CD4-positive, alpha-beta T cell treated with Interleukin-6 for 4 hours (primary cell): Measurements from ENCODE around the gene SCARB1.
A peak's percentile ranks its signal among the peaks of the same experiment; 100 is the strongest.

ENCODE experiments used
- DNase-seq: peaks from one replicate; pipeline ENCODE4 v3.0.0-alpha.2; 2020; ENCODE audit warnings: mixed read lengths

SCARB1 gene

DNA sequence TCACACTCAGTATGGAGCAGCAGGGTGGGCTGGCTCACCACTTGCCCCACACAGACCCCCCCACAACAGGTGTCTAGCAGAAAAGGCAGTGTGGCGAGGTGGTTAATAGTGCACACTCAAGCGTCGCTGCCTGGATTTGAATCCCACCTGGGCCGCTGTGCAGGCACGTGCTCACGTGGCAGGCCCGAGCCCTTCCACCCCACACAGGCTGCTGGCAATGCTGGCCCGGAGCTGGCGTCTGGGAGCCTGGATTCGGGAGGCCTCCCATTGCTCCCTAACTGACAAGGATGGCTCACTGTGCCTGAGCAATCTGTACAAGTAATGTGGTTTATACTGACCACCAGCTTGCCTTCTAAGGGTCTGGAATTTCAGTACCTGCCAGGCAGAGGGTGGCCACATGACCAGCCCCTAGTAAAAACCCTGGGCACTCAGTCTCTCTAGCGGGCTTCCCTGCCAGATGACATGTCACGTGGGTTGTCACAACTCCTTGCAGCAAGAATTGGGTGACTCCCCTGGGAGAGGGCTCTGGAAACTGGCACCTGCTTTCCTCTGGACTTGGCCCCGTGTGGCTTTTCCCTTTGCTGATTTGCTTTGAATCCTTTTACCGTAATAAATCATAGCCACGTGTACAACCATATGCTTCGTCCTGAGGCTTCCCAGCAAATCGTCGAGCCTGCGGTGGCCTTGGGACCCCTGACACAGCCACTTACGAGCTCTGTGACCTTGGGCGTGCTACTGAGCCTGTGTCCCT lies 72.8 kb downstream of the SCARB1 start:
- DNase-seq: no peak

DNA sequence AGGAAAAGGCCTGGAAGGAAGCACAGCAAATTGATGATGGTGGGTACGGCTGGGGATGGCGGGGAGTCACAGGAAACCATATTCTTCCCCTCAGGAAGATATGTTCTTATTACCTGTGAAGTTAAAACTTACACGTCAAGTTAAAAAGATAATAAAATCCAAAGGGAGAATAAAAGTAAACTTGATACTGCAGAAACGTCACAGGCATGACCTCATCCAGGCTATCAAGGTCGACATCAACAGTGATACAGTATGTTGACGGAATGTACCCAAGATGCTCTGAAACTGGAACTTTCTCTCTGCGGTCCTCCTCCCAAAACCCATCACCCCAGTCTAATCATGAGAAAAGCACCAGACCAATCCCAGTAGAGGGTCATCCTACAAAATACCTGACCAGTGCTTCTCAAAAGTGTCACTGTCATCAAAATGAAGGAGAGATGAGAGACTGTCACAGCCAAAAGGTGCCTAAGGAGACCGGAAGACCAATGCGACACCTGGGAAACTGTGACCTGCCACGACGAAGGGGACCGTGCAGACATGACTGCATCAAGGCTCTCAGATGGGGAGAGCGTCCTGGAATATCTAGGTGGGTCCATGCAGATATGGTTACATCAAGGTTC lies 74.6 kb downstream of the SCARB1 start:
- no peak for DNase-seq

DNA sequence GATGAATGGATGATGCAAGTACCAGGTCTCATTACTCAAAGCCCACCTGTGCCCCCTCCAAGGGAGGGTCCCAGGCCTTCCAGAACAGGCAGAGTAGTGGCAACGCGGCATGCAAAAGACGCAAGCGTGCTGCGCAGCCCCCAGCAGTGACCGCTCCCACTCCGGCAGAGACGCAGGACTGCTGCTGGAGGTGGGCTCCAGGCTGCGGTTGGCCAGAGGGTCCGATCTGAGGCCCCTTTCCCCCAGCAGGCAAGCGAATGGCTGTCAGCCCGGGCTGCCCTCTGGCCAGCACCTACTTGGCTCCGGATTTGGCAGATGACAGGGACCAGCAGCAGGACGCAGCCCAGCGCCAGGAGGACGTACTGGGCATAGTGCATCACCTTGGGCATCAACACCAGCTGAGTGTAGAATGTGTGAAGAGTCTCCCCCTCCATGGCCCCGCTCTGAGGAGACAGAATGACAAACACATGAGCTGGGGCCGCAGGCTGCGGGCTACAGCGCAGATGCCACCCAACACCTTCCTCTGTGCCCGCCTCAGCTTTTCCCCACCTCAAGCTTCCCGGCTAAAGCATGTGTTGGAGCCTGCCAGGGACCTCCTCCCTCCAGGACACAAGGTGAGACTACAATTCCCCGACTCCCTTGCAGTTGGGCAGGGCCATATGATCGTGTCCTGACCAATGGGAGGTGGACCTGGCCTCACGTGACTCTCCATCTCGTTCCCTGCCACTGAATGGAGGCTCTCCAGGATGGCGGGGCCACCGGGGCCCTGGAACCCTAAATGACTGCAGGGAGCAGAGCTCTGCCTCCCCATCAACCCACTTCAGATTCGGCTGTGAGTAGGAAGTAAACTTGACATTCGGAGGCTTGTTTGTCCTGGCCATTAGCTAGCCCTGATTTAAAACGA lies 77.4 kb downstream of the SCARB1 start:
- DNase-seq: no peak

DNA sequence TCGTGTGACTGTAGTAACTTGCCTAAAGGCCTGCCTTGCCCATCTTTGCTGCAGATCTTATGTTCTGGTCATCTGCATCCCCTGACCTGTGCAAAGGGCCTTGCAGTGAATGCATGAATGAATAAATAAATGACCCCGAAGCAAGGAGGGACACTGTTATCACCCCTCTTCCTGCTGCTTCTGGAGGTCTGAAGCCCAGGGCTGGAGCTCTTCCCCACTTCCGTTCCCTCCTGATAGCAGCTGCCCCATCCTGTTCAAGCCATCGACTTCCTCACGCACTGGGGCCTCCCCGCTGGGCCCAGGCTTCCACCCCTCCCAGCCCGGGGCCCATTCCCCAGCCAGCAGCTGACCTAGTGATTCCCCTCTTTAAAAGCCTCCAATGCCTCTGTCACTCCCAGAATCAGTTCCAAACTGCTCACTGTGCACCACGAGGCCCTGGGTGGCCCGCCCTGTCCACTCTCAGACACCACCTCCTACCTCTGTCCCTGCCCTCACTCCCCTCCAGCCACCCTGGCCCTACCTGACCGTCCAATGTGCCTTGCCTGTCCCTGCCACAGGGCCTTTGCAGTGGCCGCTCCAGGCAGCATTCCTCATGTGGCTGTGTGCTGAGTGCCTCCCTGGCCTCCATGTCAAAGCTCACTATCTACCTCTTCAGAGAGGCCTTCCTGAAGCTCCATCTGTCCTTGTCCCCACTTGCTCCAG lies 78.6 kb downstream of the SCARB1 start:
- DNase-seq: no peak

DNA sequence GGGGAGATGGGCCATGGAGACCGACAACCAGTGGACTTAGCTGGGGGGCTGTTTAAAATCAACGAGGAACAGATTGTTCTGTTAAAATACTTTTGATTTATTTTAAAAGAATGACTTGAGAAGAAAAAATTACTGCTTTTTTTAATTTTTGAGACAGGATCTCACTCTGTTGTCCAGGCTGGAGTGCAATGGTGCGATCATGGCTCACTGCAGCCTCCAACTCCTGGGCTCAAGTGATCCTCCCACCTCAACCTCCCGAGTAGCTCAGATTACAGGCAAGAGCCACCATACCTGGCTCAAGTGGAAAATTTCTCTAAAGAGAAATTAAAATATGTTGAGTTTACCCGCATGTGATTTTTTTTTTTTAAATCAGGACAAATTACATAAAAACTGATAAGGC lies 80.6 kb downstream of the SCARB1 start:
- no peak for DNase-seq

DNA sequence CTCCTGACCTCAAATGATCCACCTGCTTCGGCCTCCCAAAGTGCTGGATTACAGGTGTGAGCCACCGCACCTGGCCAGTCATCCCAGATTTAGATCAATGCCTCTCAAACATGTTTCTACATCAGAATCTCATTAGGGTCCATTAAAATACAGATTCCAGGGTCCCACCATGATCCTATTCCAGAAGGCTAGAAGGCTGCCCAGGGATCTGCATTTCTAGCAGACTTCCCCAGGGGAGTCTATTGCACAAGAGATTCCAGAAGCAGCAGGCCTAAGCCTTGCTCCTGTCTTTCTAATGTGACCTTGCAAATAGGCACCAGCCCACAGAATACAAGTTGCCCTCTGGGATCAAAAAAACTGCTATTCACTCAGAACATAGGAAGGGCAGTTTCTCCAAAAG lies 81.5 kb downstream of the SCARB1 start:
- DNase-seq: no peak

DNA sequence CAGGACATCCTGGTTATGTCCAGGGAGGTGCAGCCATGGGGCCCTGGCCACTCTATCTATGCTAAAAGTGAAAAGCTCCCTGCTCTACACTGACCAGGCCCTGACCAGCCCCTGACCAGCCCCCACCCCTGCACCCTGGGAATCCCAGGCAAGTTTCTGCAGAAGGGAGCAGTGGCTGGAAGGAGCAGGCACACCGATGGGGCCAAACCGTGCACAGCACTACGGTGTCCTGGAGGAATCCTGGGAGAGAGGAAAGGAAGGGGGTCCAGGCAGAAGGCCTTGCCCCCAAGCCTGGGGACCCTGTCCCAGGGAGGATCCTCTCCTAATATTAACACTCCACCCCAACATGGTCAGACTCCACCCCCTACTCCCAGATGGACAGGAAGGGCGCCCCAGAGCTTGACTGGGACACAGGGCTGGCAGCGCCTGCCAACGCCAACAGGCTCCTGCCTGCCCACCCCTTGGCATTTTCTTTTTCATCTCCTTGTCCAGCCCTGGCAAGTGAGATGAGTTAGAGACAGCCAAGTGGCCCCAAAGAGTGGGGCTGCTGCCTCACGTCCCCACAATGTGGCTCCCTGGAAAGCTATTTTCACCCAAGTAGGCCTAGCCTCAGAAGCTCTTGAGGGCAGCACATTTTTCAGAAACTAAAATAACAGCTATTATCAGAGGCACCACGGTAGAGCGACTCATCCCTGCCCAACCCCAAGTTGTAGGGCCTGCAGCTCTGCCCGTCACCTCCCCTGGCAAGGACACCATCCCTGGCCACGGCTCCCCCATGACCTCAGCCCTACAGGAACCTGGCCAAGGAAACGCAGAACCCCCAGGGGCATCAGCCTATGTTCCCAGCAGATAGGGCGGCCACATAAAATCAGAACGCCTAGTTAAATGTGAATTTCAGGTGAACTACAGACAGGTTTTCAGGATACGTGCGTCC lies 82.6 kb downstream of the SCARB1 start:
- no peak for DNase-seq

DNA sequence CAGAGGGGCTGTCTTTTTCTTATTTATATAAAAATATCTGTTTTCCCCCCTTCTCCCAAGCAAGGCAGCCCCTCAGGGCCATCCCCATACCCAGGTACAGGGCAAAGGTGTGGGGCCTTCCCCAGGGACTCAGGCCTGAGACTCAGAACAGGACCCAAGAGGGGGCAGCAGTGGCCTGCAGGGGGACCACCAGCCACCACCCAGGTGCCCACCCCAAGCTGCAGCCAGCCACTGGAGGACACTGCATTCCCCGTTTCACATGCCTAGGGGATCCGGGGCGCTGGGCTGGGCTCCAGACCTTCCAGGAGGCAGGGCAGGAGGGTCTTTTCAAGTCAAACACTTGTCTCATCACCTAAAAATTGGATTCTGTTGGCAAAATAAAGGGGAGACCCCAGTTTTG lies 83.3 kb downstream of the SCARB1 start:
- DNase-seq: no peak

DNA sequence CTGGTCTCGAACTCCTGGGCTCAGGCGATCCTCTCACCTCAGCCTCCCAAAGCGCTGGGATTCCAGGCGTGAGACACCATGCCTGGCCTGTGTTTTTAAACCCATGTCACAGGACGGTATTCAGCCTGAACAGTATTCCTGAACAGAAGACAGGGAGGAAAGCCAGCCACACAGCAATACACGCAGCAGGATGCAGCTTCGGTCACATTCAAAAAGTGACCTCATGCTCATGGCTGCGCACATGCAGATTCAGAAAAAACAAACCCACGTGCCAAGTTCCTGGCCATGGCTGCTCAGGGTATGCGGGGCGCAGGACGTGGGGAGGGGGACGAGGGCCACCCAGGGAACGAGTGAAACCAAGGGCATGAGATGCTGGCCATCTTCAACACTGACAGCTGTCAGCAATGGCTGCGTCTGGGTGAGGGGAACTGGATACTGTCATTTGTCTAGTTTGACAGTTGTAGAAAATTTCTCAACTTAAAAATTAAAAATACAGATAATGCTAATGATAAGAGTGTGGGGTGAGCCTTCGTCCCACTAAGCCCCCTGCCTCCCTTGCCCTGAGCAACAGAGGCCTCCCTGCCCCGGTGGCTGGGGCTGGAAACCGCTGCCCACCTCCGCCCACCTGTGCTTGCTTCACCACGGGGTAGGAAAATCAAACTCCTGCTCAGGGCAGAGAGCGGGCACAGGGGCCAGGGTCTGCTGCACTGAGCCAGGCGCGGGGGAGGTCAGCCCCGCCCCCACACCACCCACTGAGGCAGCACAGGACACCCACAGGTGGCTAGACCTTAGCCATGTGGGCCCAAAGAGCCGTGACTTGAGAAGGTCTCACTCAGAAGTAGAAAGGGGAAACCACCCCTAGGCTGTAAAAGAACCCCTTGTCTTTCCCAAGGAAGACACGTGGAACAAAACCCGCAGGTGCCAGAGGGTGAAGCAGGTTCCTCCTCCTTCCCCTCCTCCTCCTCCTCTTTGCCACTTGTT lies 84.2 kb downstream of the SCARB1 start:
- DNase-seq: no peak

DNA sequence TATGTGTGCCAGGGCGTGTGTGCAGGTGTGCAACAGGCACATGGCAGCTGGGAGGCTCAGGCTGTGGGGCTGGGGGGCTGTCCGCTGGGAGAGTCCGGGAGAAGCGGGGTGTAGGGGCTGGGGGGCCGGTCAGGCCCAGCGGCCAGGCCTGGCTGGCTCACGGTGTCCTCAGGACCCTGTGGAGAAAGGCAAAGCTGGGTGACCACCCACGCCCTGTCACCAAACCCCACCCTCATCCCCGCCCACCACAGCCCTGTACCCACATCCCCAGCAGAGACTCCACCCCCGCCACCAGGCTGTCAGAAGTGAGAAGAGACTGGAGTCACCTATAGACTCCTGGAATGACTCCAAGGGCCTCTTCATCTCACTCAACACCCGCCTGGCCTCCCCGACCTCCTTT lies 85.3 kb downstream of the SCARB1 start:
- DNase-seq: no peak

DNA sequence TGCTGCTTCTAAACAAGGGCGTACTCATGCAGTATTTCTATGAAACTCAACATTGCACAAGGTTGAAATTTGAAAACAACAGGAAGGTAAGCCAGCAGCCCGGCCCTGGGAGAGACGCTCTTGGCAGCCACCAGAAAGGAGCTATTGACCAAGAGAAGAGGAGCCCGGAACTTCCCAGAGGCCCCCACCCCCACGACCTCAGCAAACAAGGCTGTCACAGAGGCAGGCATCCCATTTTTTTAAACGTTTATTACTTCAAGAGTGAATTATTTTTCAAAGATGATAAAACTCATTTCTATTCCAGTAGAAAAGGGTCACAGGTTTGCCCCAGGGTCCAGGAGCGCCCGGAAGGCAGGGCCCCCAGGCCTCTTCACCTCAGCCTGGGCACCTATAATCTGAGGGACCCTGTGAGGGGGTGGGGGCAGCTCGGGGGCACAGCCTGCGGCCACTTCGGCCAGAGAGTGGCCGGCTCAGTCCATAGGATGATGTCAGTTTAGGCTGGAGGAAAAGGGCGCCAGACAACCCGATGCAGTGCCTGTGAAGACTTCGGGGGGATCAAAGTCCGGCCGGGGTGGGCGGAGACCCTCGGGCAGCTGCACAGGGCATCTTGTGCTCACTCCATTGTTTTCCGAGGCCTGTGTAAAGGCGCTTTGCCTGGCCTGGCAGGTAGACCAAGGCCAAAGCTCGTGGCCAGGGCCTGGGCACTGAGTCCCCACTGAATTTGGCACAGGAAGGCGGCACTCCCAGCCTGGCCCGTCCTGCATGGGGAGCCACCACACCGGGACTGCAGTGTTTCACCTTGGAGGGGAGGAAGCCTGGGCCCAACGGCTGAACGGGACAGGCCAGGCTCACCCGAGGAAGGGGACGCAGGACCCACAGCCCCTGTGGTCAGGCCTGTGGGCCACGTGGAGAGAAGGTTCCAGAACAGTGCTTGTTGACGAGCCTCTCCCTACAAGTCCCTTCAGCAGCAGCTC lies 86.0 kb downstream of the SCARB1 start:
- DNase-seq: no peak

DNA sequence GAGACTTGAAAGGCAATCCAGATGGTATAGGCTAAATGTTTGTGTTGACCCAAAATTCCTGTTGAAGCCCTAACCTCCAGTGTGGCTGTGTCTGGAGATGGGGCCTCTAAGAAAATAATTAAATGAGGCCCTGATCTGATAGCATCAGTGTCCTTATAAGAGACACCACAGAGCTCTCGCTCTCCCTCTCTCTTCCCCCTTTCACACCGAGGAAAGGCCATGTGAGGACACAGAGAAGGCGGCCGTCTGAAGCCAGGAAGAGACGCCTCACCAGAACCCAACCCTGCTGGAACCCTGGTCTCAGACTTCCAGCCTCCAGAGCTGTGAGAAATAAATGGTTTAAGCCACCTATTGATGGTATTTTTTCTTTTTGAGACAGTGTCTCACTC lies 87.5 kb downstream of the SCARB1 start:
- no peak for DNase-seq

DNA sequence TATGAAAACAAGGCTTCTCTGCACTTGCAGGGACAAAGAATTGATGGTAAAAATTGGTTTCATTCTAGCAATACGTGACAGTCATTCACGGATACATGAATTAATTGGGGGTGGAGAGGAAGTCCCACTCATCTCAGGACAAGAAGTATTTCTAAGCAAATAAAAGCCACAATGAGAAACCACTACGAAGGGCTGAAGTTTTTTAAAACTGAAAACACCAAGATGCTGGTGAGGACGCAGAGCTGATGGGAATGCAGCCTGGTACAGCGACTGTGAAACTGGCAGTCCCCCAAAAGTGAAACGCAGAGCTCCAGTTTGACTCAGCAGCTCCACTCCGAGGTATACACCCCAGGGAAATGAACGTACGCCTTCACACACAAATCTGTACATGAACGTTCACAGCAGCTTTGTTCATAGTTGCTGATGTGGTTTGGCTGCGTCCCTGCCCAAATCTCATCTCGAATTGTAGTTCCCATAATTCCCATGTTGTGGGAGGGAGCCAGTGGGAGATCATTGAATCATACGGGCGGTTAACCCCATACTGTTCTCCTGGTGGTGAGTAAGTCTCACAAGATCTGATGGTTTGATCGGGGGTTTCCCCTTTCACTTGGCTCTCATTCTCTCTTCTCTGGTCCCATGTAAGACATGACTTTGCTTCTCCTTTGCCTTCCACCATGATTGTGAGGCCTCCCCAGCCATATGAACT lies 89.0 kb downstream of the SCARB1 start:
- DNase-seq: peak; percentile 32

DNA sequence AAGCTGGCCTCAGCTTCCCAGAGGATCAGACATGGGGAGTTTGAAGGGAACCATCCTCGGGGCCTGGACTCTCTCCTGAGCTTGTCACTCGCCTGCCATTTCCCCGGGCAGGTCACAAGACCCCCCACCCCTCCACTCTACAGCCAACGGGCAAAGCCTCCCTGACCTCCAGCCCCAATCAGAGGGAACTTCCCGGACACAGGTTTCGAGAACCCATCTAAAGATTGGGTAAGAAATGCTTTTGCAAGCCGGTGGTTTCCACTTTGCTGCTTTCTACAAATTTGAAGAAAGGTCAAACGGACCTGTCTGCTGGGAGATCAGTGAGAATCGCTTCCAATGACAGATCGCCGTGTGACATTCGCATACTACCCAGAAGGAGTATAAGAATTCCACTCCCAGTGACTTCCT lies 89.6 kb downstream of the SCARB1 start:
- no peak for DNase-seq

DNA sequence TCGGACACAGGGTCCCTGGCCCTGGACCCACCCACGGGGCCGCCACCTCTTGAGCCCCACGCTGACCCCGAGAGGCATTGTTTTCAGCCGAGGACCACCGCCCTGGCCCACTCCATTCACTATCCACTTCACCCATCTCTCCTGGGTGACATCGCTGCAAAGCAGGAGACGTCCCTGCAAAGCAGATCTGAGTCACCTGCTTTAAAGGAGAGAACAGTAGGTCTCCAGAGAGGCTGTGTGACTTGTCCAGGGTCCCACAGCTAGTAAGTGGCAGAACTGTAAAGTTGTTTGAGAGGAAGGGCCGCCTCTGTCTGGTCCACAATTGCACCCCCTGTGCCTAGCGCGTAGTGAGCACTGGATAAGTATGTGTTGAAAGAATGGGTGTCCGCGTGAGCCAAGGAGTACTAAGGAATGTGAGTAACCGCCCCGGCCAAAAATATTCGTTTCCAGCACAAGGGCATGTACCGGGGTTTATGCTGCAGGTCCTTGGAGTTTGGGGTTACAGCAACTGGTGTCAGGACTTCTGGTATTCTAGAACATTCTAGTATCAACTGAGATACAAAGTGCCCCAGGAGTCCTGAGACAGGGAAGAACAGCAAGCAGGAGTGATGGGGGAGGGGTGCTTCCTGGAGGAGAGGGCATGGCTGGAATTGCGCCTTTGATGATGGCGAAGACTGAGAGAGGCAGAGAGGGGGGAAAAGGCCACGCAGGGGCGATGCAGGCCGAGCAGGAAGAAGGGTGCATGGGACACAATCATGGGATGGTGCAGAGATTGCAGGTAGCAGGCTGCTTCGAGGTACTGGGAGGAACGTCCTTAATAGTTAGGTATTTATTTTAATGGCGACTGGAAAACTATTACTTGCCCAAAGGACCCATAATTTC lies 91.1 kb downstream of the SCARB1 start:
- DNase-seq: no peak

DNA sequence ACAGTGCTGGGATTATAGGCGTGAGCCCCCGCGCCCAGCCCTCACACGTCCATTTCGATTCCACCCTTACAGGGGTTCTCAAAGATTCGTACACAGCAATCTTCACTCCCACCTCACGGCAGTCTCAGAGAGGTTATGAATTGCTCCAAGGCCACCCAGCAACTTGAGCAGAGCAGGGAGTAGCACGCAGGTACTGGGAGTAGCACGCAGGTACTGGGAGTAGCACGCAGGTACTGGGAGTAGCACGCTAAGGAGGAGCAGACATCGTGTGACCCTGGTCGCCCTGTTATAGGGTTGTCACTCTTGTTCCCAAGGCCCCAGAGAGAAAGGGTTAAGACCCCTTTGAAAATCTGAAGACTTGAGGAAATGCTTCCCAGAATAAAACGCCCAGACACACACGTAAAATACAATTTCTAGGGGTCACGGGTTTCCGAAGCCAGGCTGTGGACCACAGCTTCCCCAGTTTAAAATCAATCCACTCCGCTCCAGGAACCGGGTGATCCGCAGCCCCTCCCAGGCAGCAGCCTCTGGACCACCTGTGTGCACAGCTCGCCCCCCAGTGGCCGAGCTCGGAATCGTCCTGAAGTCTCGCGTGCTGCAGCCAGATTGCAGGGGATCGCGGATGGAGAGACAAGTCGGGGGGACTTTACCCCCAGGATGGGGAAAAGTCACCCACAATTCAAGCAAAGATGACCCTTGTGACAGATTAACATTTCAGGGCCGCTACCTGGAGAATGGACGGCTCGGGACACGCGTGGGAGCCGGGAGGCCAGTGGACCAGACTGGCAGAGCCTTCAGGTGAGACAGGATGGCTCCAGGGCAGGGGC lies 92.0 kb downstream of the SCARB1 start:
- DNase-seq: peak; percentile 83

DNA sequence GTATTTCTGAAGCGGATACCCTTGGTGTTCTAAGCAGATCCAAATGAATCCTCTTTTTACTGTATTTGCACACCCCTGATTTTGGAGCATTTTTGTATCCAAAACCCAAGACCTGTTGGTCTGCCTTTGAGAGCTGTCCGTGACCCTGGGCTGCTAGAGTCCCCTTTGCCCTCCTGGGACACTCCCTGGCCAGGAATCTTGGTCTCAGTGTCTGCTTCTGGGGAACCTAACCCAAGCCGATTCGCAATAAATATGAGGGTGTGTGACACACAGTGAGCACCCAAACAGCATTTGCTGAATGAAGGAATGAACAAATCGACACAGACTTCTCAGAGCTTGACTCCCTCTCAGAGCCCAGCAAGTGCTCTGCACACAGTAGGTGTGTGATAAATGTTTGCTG lies 92.9 kb downstream of the SCARB1 start:
- no peak for DNase-seq
